WTC11 (cell line): Measurements from ENCODE around the gene TAS2R7. TPM values are rescaled to one million over a fixed set of nuclear protein-coding genes. Genes with fewer than 3 reads are reported as not detected.

Experiments used
- ATAC-seq: fragments of 200-7000 bp; cut with Tn5 transposase; 2 replicates; pipeline ENCODE4 v1.10.0; 2021; ENCODE audit warnings: mild to moderate bottlenecking, moderate library complexity
- CTCF ChIA-PET: fragments of 300-600 bp; sonication (Branson Sonifier 250); formaldehyde crosslinking; loops from one replicate; lab custom pipeline; 2021; ENCODE audit warnings: antibody characterized with exemption; lab: Charles Lee
- POLR2A ChIA-PET: fragments of 350-600 bp; sonication (Branson Sonifier 250); formaldehyde crosslinking; loops from one replicate; lab custom pipeline; 2021; ENCODE audit warnings: antibody characterized with exemption; lab: Charles Lee
- DNase-seq: peaks from one replicate; pipeline ENCODE4 v3.0.0; 2021; ENCODE audit warnings: low spot score
- H3K27ac Mint-ChIP-seq: 2 replicates; pipeline ENCODE4 v1.8.0; 2021; ENCODE audit warnings: mixed read lengths
- H3K27me3 Mint-ChIP-seq: 2 replicates; pipeline ENCODE4 v1.8.0; 2021; ENCODE audit warnings: low read depth, mild to moderate bottlenecking, moderate library complexity, mixed read lengths
- H3K36me3 Mint-ChIP-seq: 2 replicates; pipeline ENCODE4 v1.8.0; 2021; ENCODE audit warnings: mixed read lengths
- H3K4me1 Mint-ChIP-seq: 2 replicates; pipeline ENCODE4 v1.8.0; 2022; ENCODE audit warnings: mixed read lengths
- H3K4me3 Mint-ChIP-seq: 2 replicates; pipeline ENCODE4 v1.8.0; 2021; ENCODE audit warnings: mild to moderate bottlenecking, moderate library complexity, mixed read lengths
- H3K9me3 Mint-ChIP-seq: 2 replicates; pipeline ENCODE4 v1.8.0; 2021; ENCODE audit warnings: mixed read lengths
- ATF2 ChIP-seq: sonication (generic); formaldehyde crosslinking; IDR thresholded peaks from 2 replicates; pipeline ENCODE4 v1.8.1; 2022; ENCODE audit warnings: low read depth, missing genetic modification reagents, borderline replicate concordance
- CREB1 ChIP-seq: sonication (generic); formaldehyde crosslinking; IDR thresholded peaks from 2 replicates; pipeline ENCODE4 v1.8.0; 2023; ENCODE audit warnings: mild to moderate bottlenecking, missing genetic modification reagents
- CTCF ChIP-seq: fragments of 200-600 bp; IDR thresholded peaks from 2 replicates; pipeline ENCODE4 v1.8.0; 2022; ENCODE audit warnings: antibody characterized with exemption
- ESRRA ChIP-seq: sonication (generic); formaldehyde crosslinking; IDR thresholded peaks from 2 replicates; pipeline ENCODE4 v1.8.1; 2022; ENCODE audit warnings: mild to moderate bottlenecking, missing genetic modification reagents, borderline replicate concordance
- GTF2I ChIP-seq: fragments of 250-450 bp; sonication (Bioruptor Pico); conservative IDR thresholded peaks from 2 replicates; pipeline ENCODE4 v1.4.0; 2021; ENCODE audit warnings: mild to moderate bottlenecking
- NFE2L1 ChIP-seq: sonication (generic); formaldehyde crosslinking; IDR thresholded peaks from 2 replicates; pipeline ENCODE4 v1.8.1; 2023; ENCODE audit warnings: missing genetic modification reagents
- NR1H2 ChIP-seq: sonication (generic); formaldehyde crosslinking; IDR thresholded peaks from 2 replicates; pipeline ENCODE4 v1.9.0; 2021; ENCODE audit warnings: mild to moderate bottlenecking, moderate library complexity, missing genetic modification reagents
- NR3C1 ChIP-seq: sonication (generic); formaldehyde crosslinking; conservative IDR thresholded peaks from 2 replicates; pipeline ENCODE4 v1.8.1; 2023; ENCODE audit warnings: low read depth, mild to moderate bottlenecking, missing genetic modification reagents
- RORB ChIP-seq: fragments of 250-450 bp; sonication (Bioruptor Pico); IDR thresholded peaks from 2 replicates; pipeline ENCODE4 v1.9.0; 2021; ENCODE audit warnings: mild to moderate bottlenecking
- SMAD4 ChIP-seq: sonication (generic); formaldehyde crosslinking; IDR thresholded peaks from 2 replicates; pipeline ENCODE4 v1.8.0; 2022; ENCODE audit warnings: mild to moderate bottlenecking, missing genetic modification reagents
- TEAD1 ChIP-seq: sonication (generic); formaldehyde crosslinking; IDR thresholded peaks from 2 replicates; pipeline ENCODE4 v1.8.0; 2022; ENCODE audit warnings: mild to moderate bottlenecking, missing genetic modification reagents
- ZNF138 ChIP-seq: sonication (generic); formaldehyde crosslinking; conservative IDR thresholded peaks from 2 replicates; pipeline ENCODE4 v1.8.1; 2022; ENCODE audit warnings: mild to moderate bottlenecking, moderate library complexity, missing genetic modification reagents
- ZNF232 ChIP-seq: sonication (generic); formaldehyde crosslinking; IDR thresholded peaks from 2 replicates; pipeline ENCODE4 v1.8.0; 2022; ENCODE audit warnings: mild to moderate bottlenecking, missing genetic modification reagents
- ZNF416 ChIP-seq: fragments of 250-450 bp; sonication (Bioruptor Pico); IDR thresholded peaks from 2 replicates; pipeline ENCODE4 v1.9.0; 2021; ENCODE audit warnings: mild to moderate bottlenecking, inconsistent platforms
- ZNF425 ChIP-seq: fragments of 250-450 bp; sonication (Bioruptor Pico); conservative IDR thresholded peaks from 2 replicates; pipeline ENCODE4 v1.9.0; 2021; ENCODE audit warnings: mild to moderate bottlenecking
- ZNF671 ChIP-seq: fragments of 250-450 bp; sonication (Bioruptor Pico); IDR thresholded peaks from 2 replicates; pipeline ENCODE4 v1.8.0; 2021; ENCODE audit warnings: mild to moderate bottlenecking
- total RNA-seq: library from RNA; stranded (reverse); gene quantifications from 3 replicates; pipeline ENCODE4 v1.2.3, GENCODE V29; 2021
- TF ChIP-seq, protein P1 (sequence below): fragments of 250-450 bp; sonication (Bioruptor Pico); IDR thresholded peaks from 2 replicates; pipeline ENCODE4 v1.9.0; 2021; ENCODE audit warnings: moderate library complexity, mild to moderate bottlenecking, inconsistent platforms, borderline replicate concordance
- TF ChIP-seq, protein P2 (sequence below): sonication (generic); formaldehyde crosslinking; IDR thresholded peaks from 2 replicates; pipeline ENCODE4 v1.8.1; 2023; ENCODE audit warnings: mild to moderate bottlenecking, missing genetic modification reagents, moderate library complexity
- TF ChIP-seq, protein P3 (sequence below): sonication (generic); formaldehyde crosslinking; IDR thresholded peaks from 2 replicates; pipeline ENCODE4 v1.8.0; 2023; ENCODE audit warnings: missing genetic modification reagents
- TF ChIP-seq, protein P4 (sequence below): sonication (generic); formaldehyde crosslinking; IDR thresholded peaks from 2 replicates; pipeline ENCODE4 v1.8.1; 2023; ENCODE audit warnings: mild to moderate bottlenecking, moderate library complexity, missing genetic modification reagents
- TF ChIP-seq, protein P5 (sequence below): sonication (generic); formaldehyde crosslinking; IDR thresholded peaks from 2 replicates; pipeline ENCODE4 v1.8.0; 2022; ENCODE audit warnings: mild to moderate bottlenecking, missing genetic modification reagents

TAS2R7 gene
- total RNA-seq, 1 experiment from 2014 or later, result not detected

DNA sequence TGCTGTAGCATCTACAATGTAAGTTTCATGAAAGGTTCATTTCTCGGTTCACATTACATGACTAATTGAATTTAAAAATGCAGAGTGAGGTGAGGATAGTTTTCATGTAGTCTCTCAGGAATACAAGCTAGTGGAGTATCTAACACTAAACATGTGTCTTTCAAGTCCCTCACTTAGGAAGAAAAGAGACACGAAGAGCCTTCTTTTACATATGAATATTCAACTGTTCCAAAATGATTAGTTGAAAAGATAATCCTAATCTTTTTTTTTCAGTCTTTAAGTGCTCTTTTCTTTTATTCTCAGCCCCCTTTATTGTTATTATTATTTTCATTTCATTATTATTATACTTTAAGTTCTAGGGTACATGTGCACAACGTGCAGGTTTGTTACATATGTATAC is 36.0 kb upstream of the TAS2R7 start:
- no peak overlapping the region for H3K4me3 Mint-ChIP-seq
- no peaks in the 10 kb centered on the region for H3K9me3 Mint-ChIP-seq
- no peak for DNase-seq
- H3K27me3 Mint-ChIP-seq, result no peaks in the 10 kb centered on the region
- POLR2A ChIA-PET, result no interaction called here
- TF ChIP-seq TEAD1 (CRISPR knock-in tag) (no peak), NR1H2 (CRISPR knock-in tag) (no peak), ZNF416 (no peak), ATF2 (CRISPR knock-in tag) (no peak), CTCF (no peak), ZNF232 (CRISPR knock-in tag) (no peak)
- TF ChIP-seq, all 79 proteins: peak for 0
- H3K4me1 Mint-ChIP-seq, result peaks cover 4% of the 10 kb centered on the region
- no peak for ATAC-seq
- H3K27ac Mint-ChIP-seq, result no peak overlapping the region
- CTCF ChIA-PET, result interaction anchor here (1.1 kb wide), 1 partner anchor 361 kb away, joined by 3 read pairs; no protein-coding TSS in a partner anchor
- H3K36me3 Mint-ChIP-seq, result no peaks in the 10 kb centered on the region

GRCh38 chr12:10829994-10830393 is 27.6 kb upstream of the TAS2R7 start:
- POLR2A ChIA-PET, result no interaction called here
- TF ChIP-seq ZNF138 (CRISPR knock-in tag), result no peak
- TF ChIP-seq, protein P1, sequence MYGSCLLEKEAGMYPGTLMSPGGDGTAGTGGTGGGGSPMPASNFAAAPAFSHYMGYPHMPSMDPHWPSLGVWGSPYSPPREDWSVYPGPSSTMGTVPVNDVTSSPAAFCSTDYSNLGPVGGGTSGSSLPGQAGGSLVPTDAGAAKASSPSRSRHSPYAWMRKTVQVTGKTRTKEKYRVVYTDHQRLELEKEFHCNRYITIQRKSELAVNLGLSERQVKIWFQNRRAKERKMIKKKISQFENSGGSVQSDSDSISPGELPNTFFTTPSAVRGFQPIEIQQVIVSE, result no peak
- TF ChIP-seq SMAD4 (CRISPR knock-in tag), result no peak
- TF ChIP-seq, protein P2, sequence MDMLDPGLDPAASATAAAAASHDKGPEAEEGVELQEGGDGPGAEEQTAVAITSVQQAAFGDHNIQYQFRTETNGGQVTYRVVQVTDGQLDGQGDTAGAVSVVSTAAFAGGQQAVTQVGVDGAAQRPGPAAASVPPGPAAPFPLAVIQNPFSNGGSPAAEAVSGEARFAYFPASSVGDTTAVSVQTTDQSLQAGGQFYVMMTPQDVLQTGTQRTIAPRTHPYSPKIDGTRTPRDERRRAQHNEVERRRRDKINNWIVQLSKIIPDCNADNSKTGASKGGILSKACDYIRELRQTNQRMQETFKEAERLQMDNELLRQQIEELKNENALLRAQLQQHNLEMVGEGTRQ (CRISPR knock-in tag), result no peak
- TF ChIP-seq, protein P3, sequence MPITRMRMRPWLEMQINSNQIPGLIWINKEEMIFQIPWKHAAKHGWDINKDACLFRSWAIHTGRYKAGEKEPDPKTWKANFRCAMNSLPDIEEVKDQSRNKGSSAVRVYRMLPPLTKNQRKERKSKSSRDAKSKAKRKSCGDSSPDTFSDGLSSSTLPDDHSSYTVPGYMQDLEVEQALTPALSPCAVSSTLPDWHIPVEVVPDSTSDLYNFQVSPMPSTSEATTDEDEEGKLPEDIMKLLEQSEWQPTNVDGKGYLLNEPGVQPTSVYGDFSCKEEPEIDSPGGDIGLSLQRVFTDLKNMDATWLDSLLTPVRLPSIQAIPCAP (CRISPR knock-in tag), result no peak
- ATAC-seq (no peak), DNase-seq (no peak)
- no peaks in the 10 kb centered on the region for H3K36me3 Mint-ChIP-seq
- H3K27ac Mint-ChIP-seq, result no peak overlapping the region
- no peaks in the 10 kb centered on the region for H3K9me3 Mint-ChIP-seq
- H3K4me3 Mint-ChIP-seq, result no peak overlapping the region
- no peaks in the 10 kb centered on the region for H3K4me1 Mint-ChIP-seq
- no peaks in the 10 kb centered on the region for H3K27me3 Mint-ChIP-seq
- CTCF ChIA-PET, result no interaction called here

DNA sequence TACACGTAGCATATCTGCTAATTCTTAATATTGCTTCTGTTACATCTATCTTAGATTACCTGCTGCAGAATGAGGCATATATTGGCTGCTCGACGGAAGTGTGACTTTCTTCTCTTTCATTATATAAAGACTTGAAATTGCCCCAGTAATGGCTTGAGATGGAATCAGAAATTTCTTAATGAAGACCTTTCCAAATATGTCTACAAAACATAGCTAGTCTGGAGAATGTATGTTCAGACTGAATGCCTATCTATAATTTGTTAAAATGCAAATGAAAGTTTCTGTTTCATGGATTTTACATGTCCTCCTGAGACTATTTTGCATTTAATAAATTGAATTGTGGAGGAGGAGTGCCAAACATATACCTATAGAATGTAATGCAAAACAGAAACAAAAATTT is 23.8 kb upstream of the TAS2R7 start, which contains the start of gene TAS2R10:
Gene TAS2R10 (minus strand): TSS at position 101 of the 400 bp plus-strand sequence. CDS start 89 bp downstream, at position 12.
- Mint-ChIP-seq H3K27me3 (no peaks in the 10 kb centered on the region), H3K4me1 (no peaks in the 10 kb centered on the region), H3K9me3 (no peaks in the 10 kb centered on the region), H3K27ac (no peak within 1 kb of the TSS), H3K4me3 (no peak within 1 kb of the TSS), H3K36me3 (no peaks in the 10 kb centered on the region)
- DNase-seq (no peak), ATAC-seq (no peak)
- ChIA-PET POLR2A (no interaction called here), CTCF (no interaction called here)
- TF ChIP-seq ZNF671 (CRISPR knock-in tag) (no peak), ESRRA (no peak), NR3C1 (CRISPR knock-in tag) (no peak), CREB1 (CRISPR knock-in tag) (no peak), ZNF416 (no peak), GTF2I (CRISPR knock-in tag) (no peak), ZNF425 (CRISPR knock-in tag) (no peak), RORB (CRISPR knock-in tag) (no peak), NFE2L1 (CRISPR knock-in tag) (no peak)
- TF ChIP-seq, protein P4, sequence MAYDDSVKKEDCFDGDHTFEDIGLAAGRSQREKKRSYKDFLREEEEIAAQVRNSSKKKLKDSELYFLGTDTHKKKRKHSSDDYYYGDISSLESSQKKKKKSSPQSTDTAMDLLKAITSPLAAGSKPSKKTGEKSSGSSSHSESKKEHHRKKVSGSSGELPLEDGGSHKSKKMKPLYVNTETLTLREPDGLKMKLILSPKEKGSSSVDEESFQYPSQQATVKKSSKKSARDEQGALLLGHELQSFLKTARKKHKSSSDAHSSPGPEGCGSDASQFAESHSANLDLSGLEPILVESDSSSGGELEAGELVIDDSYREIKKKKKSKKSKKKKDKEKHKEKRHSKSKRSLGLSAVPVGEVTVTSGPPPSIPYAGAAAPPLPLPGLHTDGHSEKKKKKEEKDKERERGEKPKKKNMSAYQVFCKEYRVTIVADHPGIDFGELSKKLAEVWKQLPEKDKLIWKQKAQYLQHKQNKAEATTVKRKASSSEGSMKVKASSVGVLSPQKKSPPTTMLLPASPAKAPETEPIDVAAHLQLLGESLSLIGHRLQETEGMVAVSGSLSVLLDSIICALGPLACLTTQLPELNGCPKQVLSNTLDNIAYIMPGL (CRISPR knock-in tag), result no peak
- TF ChIP-seq, protein P5, sequence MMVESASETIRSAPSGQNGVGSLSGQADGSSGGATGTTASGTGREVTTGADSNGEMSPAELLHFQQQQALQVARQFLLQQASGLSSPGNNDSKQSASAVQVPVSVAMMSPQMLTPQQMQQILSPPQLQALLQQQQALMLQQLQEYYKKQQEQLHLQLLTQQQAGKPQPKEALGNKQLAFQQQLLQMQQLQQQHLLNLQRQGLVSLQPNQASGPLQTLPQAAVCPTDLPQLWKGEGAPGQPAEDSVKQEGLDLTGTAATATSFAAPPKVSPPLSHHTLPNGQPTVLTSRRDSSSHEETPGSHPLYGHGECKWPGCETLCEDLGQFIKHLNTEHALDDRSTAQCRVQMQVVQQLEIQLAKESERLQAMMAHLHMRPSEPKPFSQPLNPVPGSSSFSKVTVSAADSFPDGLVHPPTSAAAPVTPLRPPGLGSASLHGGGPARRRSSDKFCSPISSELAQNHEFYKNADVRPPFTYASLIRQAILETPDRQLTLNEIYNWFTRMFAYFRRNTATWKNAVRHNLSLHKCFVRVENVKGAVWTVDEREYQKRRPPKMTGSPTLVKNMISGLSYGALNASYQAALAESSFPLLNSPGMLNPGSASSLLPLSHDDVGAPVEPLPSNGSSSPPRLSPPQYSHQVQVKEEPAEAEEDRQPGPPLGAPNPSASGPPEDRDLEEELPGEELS (CRISPR knock-in tag), result no peak
- TF ChIP-seq, protein P1, result no peak
